Left cardiac atrium (tissue), 4 donors: Measurements from ENCODE around the gene MEAK7. TPM values are rescaled to one million over a fixed set of nuclear protein-coding genes. Genes with fewer than 3 reads are reported as not detected.

Experiments
- ATAC-seq, 2 donors: fragments of 200-7000 bp; cut with Tn5 transposase; one replicate each; pipeline ENCODE4 v1.9.1; 2020; ENCODE audit warnings: mild to moderate bottlenecking in 2 of 2, moderate library complexity in 2 of 2
- DNase-seq: peaks from one replicate; pipeline ENCODE4 v3.0.0-alpha.2; 2020
- intact Hi-C, 2 donors: fragments of 100-400 bp; cut with DNase I; formaldehyde crosslinking; loops; one replicate each; pipeline versions ENCODE4 v1.14.1 to v1.15.1; 2022 to 2023
- total RNA-seq, 2 donors: library from RNA; stranded (reverse); fragmentation: NEBNext Ultra II Directional; extraction: Animal tissue kit (Norgen Biotek cat#: 25700); gene quantifications; one replicate each; pipeline ENCODE4 v1.2.1, GENCODE V29; 2021
- donor health status: DM: no; HTN: yes; CAD: no.
- donor health status: DM: no; HTN: yes; CAD: no; lungs with severe emphysema.
- donor health status: DM: yes; HTN: yes; CAD: no.
- donor health status: Dilated cardiomyopathy.

Gene MEAK7
- total RNA-seq, 2 donors from 2014 or later: 5.2 to 6.7 TPM

- no peak for DNase-seq
- intact Hi-C loops: no loop called here
- no peak for ATAC-seq
Measured at GRCh38 chr16:84460406-84461028, 43.9 kb downstream of the MEAK7 start.

- intact Hi-C loops: no loop called here
- DNase-seq (no peak), ATAC-seq (peak; percentile 56 to 79)
Measured at GRCh38 chr16:84459941-84460405, 44.5 kb downstream of the MEAK7 start.

GRCh38 chr16:84459533-84459894 lies 44.9 kb downstream of the MEAK7 start:
- intact Hi-C loops: no loop called here
- DNase-seq: no peak
- ATAC-seq: no peak

- ATAC-seq (no peak), DNase-seq (no peak)
- intact Hi-C loops: no loop called here
Measured at GRCh38 chr16:84458606-84459532, 45.6 kb downstream of the MEAK7 start.

GRCh38 chr16:84455031-84455430 lies 49.4 kb downstream of the MEAK7 start:
- DNase-seq: no peak
- intact Hi-C loops: no loop called here
- no peak for ATAC-seq

Other genes starting within 250 kb of the MEAK7 start
- gene WFDC1, start 209.8 kb downstream of the MEAK7 start, total RNA-seq: 1 to 10 TPM; 1.9 to 2.5 TPM
- not detected for gene ATP2C2, start 136.1 kb downstream of the MEAK7 start, total RNA-seq
- gene COTL1, start 113.4 kb upstream of the MEAK7 start, total RNA-seq: 10 to 100 TPM; 37.3 to 43.9 TPM
- 10 to 100 TPM; 35.8 to 47.0 TPM for gene KLHL36, start 143.9 kb upstream of the MEAK7 start, total RNA-seq
- gene USP10, start 195.3 kb upstream of the MEAK7 start, total RNA-seq: 10 to 100 TPM; 66.7 to 70.7 TPM